GM21723 (cell line): ENCODE data around the gene PNPLA2.

Source experiments
- ATAC-seq: cut with Tn5 transposase; IDR thresholded peaks from one replicate; pipeline ENCODE4 v1.9.1; 2021; ENCODE audit warnings: mild to moderate bottlenecking, moderate library complexity; ENCODE audit not compliant: unreplicated experiment

PNPLA2 gene

DNA sequence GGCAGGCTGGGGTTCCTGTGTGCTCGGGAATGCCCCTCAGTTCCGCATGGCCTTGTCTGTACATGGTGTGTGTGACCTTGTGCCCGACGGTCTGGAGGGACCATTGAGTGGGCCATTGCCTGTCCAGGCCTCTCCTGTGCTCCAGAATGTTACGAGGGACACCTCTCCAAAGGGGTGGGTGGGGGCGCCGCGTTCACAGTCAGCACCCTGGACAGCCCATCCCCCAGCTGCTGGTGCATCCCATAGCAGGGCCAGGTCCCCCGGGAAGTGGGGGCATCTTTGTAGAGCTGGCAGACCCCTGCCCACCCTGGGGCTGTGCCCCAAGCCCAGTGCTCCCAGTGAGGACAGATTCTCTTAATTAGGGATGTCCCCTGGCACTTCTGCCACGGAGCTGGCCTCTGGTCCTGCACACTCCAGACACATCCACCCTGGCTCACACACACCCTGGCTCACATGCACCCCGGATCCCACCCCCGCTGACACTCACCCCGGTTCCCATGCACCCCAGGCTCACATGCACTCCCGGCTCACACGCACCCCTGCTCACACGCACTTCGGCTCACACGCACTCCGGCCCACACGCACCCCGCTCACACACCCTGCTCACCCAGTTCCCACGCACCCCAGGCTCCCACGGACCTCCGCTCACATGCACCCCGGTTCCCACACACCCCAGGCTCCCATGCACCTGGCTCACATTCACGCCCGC lies 39.5 kb downstream of the PNPLA2 start:
- no peak for ATAC-seq

GRCh38 chr11:858762-859339 lies 40.1 kb downstream of the PNPLA2 start:
- no peak for ATAC-seq

GRCh38 chr11:859394-860131 lies 40.8 kb downstream of the PNPLA2 start:
- no peak for ATAC-seq

DNA sequence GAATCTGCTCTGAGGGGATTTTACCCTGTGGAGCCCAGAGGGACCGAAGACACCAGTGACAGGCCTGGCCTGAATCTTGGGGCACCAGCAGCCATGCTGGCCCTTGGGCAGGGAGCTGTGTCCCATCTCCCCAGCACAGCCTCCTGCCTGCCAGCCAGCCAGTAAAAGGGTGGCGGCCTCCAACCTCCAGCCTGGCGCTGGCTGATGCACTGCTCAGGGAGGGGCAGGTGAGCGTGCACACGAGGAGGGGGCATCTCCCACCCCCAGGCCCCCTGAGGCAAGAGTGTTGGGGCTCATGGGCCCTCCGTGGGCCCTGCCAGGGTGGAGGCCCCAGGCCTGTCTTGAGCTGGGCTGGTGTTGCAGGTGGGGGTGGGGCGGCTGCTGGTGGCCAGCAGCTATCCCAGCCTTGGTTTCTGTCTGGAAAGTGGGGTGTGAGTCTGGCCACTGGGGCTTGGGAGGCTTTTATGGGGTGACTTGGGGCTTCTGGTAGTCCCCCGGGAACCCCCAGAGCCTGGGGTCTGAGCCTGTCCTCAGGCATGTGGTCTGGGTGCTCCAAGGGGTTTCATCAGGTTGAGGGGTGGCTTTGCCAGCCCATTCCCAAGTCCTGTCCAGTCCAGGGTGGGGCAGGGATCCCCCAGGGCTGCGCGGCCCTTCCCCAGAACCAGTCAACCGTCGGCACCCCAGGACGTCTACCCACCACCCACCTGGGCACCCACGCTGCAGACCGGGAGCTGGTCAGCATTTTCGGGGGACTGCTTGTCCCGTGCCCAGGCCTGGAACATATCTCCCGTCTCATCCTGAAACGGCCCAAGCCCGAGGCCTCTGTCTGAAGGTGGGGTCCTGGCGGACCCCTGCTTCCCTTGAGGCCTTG lies 41.8 kb downstream of the PNPLA2 start:
- no peak for ATAC-seq

- ATAC-seq: no peak
Measured at GRCh38 chr11:861105-861479, 42.4 kb downstream of the PNPLA2 start.

GRCh38 chr11:862081-862661 lies 43.5 kb downstream of the PNPLA2 start:
- ATAC-seq: no peak

- ATAC-seq: no peak
Measured at GRCh38 chr11:862696-863022, 43.9 kb downstream of the PNPLA2 start.

GRCh38 chr11:863023-863909 lies 44.6 kb downstream of the PNPLA2 start:
- ATAC-seq: no peak

DNA sequence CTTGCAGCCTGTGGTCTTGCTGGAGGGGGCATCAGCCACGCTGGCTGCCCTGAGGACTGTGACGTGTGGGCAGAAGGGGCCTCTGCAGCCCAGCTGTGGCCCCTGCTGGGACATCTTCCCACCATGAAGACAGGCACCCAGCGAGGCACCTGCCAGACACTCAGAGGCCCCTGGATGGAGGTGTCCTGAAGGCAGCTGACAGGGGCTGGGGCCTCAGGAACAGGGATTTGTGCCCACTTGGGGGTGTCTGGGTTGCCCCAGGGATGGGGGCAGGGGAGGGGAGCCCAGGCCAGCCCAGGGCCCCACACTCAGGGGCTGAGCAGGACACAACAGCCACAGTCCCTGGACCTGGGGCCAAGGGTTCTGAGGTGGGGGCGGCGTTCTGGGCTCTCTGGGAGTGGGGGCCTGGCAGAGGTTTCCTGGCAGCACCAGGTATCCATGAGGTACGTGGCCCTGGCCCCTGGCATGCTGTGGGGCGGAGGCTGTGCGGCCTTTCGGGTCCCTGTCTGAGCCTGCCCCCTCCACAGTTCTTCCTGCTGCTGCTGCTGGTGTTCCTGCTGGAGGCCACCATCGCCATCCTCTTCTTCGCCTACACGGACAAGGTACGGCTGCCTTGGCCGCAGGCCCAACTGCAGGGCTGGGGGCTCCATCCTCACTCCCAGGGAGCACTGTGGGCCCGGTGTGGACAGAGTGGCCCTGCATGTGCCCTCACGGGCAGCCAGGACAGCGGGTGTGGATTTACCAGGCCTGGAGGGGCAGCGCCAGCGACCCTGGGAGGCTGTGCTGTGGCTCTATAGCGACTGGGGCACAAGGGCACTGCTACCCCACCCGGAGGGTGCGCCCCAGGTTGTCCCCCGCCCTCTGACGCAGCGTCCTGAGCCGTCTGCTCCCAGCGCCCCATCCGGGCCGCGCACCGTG lies 45.5 kb downstream of the PNPLA2 start:
- ATAC-seq: no peak

GRCh38 chr11:864898-865297 lies 46.2 kb downstream of the PNPLA2 start:
- ATAC-seq: no peak

DNA sequence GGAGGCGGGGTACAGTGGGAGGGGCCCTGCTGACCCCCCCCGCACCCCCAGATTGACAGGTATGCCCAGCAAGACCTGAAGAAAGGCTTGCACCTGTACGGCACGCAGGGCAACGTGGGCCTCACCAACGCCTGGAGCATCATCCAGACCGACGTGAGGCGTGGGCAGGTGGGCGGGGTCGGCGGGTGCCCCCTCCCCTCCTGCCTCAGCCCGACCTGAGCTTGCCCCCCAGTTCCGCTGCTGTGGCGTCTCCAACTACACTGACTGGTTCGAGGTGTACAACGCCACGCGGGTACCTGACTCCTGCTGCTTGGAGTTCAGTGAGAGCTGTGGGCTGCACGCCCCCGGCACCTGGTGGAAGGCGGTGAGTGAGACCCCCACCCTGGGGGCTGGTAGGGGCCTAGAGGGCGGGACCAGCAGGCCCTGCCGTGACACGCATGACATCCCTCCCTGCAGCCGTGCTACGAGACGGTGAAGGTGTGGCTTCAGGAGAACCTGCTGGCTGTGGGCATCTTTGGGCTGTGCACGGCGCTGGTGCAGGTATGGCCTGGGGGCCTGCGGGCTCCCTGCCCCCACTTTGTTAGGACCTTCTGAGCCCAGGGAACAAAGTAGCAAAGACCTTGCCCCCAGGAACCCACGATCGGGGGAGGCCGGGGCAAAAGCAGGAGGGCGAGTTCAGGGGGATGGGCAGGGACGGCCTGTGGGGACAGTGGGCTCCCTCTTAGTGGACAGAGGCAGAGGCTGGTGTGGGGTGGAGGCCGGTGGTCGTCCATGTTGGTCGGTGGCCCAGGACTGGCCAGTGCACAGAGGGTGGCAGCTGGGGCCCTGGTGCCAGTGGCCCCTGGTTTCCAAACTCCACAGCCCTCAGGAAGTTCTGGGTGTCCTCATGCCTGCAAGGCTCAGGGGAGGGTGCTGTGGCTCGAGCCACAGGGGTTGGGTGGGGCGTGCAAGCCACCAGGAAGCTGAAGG lies 47.0 kb downstream of the PNPLA2 start:
- ATAC-seq: no peak

DNA sequence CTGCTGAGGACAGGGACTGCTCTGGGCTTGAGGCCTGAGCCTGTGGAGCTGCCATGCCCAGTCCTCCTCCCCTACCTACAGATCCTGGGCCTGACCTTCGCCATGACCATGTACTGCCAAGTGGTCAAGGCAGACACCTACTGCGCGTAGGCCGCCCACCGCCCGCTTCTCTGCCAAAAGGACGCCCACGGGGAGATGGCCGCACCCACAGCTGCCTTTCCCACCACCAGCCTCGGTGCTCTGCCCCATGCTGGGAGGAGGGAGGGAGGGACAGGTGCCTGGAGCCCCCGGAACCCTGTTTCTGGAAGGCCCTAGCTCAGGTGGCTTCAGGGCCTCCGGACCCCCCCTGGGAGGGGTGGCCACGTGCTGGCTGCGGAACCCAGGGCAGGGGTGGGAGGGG lies 47.8 kb downstream of the PNPLA2 start:
- no peak for ATAC-seq

GRCh38 chr11:867856-868358 lies 49.2 kb downstream of the PNPLA2 start:
- no peak for ATAC-seq

DNA sequence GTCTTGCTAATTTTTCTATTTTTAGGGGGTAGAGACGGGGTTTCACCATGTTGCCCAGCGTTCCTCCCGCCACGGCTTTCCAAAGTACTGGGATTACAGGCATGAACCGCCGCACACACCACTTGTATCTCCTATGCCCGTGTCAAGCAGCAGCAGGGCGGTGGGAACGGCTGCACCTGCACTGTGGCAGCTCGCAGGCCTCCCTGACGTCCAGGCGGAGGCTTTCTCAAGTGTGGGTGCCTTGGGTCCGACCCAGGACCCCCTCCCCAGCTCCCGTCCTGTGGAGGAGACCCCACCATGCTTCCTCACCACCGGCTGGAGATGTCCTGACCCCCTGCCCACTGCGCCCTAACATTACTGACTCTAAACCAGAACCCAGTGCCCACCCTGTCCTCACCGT lies 49.7 kb downstream of the PNPLA2 start:
- no peak for ATAC-seq

DNA sequence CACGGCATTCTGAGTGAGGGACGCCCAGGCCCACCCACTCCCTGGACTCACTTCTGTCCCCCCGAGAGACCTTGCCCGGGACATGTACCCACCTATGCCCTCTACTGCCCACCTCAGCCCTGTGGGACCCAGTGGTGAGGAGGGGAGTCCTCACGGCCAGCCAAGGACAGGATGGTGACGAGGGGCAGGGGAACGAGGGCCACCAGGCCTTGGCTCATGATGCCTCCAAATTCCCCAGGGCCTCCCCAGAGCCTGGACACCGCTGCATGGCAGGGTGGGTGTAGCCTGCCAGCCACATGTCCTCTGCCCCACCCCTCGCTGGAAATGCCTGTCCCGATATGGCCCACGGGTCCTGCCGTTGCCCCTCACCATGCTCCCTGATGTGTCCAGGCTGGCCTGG lies 50.1 kb downstream of the PNPLA2 start:
- no peak for ATAC-seq

DNA sequence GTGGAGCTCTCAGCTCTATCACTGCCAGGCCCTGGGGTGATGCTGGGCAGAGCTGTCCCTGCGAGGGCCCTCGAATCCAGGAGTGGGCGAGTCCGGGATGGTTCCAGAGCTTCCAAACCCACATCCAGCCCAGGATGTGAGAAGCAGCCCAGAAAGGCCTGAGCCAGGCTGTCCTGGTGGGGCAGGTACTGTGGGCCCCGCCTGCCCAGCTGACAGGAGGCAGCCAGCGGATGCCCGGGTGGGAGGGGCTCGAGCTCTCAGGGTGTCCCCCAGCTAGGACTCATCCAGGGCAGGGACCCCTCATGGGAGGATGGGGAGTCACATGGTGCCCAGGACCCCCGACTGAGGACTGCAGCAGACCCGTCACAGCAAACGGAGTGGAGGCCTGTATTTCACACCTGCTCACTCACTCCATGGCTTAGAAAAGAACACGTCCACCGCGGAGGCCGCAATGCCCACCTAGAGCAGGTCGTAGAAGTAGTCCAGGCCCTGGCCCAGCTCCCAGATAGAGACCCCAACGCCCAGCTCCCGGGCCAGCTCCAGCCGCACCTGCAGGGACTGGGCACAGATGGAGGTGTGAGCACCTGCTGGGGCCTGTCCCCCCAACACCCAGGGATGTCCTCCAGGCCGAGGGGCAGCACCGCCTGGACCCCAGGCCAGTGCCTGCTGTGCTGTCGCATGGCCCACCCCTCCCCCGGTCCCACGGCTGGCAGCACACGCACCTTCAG lies 50.8 kb downstream of the PNPLA2 start:
- ATAC-seq: no peak

DNA sequence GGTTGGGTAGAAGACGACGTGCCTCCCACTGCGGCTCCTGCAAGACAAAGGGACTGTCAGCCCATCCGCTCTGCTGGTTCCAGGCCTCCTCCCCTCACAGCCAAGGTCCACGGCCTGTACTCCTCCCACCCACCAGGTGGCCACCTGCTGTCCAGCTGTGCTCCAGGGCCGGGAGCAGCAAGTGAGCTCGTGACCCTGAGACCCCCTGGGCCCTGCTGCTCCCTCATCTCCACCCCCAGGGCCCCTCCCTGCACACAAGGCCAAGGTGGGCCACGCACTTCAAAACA lies 51.4 kb downstream of the PNPLA2 start:
- ATAC-seq: no peak
